Activated CD8-positive, alpha-beta memory T cell treated with anti-CD3 and anti-CD28 coated beads, Interleukin-2, amount 50 U/mL, for 1 hour (primary cell): Measurements from ENCODE around the gene ZNF182.
"Not testable (repeated sequence)": the region's sequence is repeated elsewhere in the genome, so short reads cannot be mapped to it uniquely, and the experiment has no call there.

Source experiments
- DNase-seq: peaks from one replicate; pipeline ENCODE4 v3.0.0-alpha.2; 2020; ENCODE audit errors: extremely low read depth

Gene ZNF182

DNA sequence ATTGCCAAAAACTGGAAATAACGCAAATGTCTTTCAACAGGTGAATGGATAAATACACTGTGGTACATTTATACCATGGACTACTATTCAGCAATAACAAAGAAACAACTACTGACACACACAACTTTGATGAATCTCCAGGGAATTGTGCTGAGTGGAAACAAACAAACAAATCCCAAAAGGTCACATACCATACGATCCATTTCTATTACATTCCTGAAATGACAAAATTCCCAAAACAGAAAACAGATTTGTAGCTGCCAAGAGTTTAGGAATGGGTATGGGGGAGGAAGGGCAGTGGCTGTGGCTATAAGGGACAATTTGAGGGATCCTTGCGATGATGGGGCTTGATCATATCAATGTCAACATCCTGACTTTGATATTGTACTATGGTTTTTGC, 2.5 kb downstream of the ZNF182 start:
- DNase-seq, result no peak

DNA sequence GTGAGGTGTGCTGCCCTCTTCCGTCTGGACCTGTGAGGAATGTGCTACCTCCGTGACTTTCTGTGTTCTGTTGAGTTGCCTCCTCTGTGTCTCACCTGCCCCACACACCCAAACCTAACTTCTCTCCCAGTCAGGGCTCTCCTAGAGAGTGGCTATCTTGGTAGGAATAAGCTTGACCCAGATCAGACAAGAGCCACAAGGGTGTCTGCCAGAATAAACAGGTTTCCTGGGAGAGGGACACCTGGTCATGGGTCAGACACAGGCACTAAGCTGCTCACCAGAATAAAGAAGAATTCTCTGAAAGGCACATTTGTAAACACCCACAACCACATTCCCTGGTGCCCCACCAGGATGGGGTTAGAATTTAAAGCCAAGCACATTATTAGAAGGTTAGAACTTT, 11.1 kb downstream of the ZNF182 start:
- DNase-seq, result no peak

DNA sequence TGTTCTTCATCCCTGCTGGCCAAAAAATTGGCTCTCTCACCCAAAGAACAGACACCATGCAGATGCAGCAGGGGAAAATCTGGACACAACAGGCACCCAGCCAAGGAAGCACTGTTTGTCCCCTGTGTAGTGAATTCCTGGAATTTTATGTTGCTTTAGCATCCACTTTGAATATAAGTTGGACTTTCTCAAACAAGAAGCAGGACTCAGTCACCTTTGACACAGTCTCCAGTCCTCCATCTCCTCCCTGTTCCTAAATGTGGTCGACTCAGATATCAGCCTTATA, 11.8 kb downstream of the ZNF182 start:
- DNase-seq, result no peak

DNA sequence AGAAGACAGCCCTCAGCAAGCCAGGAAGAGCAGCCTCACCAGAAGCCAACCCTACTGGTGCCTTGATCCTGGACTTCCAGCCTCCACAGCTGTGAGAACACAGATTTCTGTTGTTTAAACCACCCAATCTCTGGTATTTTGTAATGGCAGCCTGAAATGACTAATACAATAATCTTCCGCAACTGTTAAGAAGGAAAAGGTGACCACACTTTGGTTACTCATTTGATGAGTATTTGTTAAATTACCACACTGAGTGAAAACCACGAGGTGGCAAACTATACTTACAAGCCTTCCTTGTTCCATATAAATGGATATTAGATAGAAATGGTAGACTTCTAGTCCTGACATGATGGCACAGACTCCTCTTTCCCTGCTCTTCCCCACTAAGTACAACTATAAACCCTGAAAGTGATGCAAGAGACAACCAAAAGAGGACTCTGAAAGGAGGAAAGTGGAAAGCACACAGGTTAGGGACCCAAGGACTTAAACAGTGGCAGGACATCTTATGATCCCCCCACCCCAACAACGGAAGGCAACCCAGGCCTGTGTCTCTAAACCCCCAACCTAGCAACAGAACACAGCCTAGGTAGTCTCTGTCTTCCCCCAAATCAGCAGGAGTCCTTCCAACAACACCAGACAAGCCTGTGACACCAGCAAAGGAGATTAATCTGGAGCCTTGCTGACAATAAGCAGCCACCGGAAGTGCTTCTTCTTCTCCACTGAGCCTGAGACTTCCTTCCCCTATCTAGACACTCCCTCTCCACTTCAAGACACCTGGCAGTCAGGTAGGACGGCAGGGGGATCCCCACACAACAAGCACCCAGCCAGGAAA, 12.3 kb downstream of the ZNF182 start:
- DNase-seq, result no peak

DNA sequence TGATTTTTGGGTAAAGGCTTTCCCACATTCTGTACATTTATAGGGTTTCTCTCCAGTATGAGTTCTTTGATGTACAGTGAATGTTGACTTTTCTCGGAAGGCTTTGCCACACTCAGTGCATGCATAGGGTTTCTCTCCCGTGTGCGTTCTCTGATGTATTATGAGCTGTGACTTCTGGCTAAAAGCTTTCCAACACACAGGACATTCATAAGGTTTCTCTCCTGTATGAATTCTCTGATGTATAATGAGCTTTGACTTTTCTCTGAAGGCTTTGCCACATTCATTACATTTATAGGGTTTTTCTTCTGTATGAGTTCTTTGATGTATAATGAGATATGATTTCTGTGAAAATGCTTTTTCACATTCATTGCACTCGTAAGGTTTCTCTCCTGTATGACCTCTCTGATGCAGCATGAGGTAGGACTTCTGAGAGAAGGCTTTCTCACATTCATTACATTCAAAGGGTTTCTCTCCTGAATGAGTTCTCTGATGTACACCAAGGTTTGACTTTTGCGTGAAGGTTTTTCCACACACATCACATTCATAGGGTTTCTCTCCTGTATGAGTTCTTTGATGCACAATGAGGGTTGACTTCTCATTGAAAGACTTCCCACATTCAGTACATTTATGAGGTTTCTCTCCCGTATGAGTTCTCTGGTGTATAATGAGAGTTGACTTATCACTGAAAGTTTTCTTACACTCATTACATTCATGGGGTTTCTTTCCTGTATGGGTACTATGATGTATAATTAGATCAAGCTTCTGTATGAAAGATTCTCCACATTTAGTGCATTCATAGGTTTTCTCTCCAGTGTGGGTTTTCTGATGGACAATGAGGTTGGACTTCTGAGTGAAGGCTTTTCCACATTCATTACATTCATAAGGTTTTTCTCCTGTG, 27.3 kb downstream of the ZNF182 start:
- DNase-seq, result no peak

DNA sequence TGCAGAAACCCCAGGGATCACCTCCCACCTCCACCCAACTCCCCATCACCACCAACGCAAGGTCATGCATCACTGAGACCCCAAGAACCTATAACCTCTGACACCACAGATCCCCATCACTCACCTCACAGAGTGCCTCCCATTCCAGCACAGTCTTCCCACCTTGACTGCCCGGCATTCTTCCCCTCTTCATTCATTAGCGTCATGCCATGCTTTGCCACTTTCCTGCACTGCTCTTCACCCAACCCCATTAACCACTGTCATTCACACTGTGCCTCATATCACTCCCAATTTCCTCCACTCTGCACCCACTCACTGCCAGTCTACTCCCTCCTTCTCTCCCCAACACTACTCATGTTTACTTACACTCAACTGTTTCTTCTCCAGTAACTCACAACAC, 30.6 kb downstream of the ZNF182 start:
- DNase-seq, result no peak

DNA sequence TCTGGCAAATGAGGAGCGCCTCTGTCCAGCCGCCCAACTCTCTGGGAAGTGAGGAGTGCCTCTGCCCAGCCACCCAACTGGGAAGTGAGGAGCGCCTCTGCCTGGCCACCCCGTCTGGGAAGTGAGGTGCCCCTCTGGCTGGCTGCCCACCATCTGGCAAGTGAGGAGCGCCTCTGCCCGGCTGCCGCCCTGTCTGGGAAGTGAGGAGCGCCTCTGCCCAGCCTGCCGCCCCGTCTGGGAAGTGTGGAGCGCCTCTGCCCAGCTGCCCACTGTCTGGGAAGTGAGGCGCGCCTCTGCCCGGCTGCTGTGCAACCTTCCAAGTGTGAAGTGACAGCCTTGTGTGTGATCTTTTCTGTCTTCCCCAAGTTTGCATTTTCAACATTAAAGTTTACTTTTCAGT, 38.3 kb downstream of the ZNF182 start:
- not testable (repeated sequence) for DNase-seq

DNA sequence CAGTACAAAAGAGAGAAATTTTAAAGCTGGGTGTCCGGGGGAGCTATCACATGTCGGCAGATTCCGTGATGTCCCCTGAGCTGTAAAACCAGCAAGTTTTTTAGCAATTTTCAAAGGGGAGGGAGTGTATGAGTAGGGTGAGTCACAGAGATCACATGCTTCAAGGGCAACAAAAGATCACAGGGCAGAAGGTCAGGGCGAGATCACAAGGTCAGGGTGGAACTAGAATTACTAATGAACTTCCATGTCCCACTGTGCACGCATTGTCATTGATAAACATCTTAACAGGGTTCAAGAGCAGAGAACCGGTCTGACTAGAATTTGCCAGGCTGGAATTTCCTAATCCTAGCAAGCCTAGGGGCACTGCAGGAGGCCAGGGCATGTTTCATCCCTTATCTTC, 42.0 kb downstream of the ZNF182 start:
- not testable (repeated sequence) for DNase-seq

DNA sequence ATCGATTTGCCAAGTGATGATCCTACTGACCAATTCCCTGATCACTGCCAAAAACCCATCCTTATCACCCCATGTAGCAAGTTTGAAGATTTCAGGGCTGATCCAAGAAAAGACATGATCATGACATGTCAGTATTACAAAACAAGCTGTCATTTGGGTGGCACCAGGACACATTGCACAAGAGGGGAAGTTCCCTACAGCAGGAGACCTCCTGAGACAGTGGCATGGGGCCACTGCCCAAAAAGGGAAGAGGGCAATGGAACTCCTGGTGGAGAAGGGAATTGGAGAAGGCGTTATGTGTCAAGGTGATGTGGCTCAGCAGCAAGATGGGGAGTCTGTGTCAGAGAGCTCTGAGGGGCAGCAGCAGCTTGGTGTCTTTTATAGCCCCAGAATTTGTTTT, 43.4 kb downstream of the ZNF182 start:
- DNase-seq, result no peak

DNA sequence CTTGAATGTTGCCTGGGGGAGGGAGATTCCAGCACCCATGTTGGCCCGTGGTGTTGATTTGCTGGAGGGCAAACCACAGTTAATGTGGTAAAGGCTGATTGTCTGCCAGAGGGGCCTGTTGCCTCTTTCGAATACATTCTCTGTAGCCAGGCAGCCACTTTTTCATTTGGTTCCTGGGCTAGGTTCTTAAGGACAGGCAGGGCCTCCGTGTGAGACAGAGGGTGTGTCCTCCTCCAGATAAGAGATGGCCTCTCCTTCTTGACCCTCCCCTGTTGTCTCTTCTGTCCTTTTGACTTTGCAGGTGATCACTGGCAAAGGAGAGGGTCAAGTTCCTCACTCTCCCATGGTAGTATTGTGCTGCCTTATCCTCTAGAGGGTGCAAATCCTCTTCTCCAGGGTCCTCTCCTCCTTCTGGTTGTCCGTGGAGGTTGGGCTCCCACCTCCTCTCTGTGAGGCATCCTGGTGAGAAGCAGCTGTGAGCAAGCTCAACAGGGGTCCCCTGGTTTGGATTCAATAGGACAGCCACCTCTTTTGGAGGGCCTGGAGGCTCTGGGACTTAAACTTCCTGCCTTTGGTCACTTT, 44.9 kb downstream of the ZNF182 start:
- DNase-seq, result no peak

DNA sequence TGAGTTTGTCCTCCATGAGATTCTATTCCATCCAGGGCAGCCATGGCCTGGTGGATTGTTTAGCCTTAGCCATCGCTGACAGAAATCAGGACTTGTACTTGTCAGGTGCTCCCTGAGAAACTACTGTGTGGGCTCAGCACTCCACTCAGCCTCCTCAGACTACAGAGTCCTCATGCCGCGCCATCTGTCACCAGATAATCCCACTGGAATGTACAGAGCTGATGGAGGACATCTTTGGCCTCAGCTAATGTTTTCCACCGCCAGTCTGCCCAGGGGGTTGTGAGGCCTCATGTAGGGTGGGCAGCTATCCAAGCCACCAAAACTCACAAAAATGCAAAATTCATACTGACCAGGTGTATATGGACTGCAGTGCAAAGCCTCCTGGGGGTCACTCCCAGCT, 45.6 kb downstream of the ZNF182 start:
- DNase-seq, result not testable (repeated sequence)

DNA sequence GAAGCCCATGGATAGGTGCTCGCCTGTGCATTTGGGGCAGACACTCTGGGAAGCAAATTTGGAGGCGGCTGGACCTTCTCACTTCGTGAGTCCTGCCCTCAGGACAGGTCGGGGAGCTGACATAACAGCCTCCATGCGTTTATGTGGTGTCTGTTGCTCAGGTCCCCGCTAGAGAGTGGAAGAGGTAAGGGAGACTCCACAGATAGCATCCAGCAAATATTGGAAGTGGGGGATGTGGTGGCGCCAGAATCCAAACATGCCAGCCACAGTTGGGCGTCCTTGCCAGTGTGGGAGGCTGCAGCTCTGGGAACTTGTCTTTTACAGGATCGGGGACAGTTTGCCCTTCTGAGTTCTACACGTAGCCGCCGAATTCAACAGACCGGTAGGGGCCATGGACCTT, 47.8 kb downstream of the ZNF182 start:
- no peak for DNase-seq

DNA sequence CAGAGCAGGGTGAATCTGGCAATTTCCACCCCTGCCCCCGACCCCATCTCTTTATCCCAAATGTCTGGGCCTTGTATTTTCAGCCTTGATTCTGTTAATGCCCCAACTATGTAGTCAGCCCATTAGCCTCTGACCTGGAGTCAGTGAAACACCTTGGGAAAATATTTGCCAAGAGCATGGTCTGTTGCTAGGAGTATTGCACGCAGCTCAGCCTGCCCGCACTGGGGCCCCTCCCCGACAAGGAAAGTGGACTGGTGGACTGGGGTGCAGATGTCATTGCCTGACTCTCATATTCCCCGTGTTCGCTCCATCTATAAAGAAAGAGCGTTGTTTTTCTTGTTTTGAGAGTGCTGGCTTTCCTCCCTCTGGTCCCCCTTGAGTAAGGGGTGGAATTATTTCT, 48.5 kb downstream of the ZNF182 start:
- not testable (repeated sequence) for DNase-seq

DNA sequence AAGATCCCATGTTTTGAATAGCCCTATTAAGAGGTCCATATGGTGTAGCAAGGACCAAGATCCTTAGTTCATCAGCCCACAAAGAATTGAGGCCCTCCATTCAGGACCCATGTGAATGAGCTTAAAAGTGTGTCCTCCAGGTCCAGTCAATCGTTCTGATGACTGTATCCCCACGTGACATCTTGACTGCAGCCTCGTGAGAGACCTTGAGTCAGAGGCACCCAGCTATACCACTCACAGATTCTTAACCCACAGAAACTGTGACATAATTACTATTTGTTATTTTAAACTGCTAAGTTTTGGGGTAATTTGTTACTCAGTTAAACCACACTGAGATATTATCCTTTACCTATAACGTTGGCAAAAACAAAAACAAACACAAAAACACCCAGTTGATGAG, 62.4 kb downstream of the ZNF182 start:
- no peak for DNase-seq

DNA sequence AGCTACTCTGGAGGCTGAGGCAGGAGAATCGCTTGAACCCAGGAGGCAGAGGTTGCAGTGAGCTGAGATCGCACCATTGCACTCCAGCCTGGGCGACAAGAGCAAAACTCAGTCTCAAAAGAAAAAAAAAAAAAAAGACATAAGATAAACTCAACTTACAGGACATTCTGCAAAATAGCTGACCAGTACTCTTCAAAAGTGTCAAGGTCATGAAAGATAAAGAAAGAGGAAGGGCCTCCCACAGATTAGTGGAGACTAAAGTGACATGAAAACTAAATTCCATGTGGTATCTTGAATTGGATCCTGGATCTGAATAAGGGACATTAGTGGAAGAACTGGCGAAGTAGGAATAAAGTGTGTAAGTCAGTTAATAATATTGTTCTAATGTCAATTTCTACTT, 63.3 kb downstream of the ZNF182 start:
- no peak for DNase-seq

DNA sequence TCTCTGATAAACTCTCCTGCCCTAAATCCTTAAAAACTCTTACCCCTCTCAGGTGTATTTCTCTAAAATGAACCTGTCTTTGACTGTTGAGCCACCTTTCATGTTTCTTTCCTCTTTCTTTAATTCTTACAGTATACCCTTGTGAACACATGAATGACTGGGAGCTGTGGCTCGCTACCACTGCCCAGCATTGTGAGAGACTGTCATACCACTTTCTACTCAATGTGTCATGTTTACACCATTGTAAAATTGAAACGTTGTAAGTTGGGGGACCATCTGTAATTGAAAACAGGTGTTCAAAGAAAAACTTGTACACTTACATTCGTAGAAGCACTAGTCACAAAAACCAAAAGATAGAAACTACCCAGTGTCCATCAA, 66.9 kb downstream of the ZNF182 start:
- DNase-seq, result no peak

DNA sequence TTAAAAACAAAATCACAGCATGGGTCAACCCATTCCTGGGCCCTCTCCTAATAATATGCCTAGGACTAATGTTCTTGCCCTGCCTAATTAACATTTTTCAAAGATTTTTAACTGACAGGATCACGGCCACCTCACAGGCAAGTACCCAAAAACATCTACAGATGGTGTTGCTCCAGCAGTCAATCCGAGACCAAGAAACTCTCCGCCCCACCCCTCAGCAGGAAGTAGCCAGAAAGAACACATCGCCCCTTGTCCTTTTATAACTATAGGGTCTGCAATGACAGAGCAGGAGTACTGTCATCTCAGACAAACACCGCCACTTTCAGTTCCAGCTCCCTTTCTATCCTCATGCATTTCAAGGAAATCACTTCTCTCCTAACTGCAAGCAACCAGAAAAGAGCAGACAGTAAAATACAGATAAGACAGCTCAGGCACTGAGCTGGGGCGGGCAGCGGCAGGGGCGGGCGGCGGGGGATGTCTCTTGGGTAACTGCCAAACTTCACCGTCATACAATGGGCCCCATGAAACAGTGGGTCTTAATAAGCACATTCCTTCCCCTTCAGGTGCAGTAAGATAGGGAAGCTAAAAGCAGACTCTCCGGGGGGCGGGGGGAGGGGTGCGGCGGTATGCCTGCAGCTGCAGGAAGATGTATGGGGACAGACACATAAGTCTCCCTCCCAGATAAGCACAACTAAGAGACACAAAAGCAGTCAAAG, 67.4 kb downstream of the ZNF182 start:
- no peak for DNase-seq

DNA sequence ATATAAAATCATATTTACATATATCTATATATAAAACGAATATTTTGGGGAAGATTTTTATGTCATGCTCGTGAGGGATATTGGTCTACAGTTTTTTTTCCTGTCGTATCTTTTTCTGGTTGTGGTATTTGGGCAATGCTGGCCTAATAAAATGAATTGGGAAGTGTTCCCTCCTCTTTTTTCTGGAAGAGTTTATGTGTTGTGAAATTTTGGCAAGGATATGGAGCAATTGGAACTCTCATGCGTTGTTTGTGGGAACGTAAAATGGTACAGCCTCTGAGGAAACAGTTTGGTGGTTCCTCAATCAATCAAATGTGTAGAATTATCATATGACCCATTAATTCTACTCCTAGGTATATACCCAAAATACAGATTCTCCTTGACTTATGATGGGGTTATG, 69.8 kb downstream of the ZNF182 start:
- DNase-seq, result no peak

DNA sequence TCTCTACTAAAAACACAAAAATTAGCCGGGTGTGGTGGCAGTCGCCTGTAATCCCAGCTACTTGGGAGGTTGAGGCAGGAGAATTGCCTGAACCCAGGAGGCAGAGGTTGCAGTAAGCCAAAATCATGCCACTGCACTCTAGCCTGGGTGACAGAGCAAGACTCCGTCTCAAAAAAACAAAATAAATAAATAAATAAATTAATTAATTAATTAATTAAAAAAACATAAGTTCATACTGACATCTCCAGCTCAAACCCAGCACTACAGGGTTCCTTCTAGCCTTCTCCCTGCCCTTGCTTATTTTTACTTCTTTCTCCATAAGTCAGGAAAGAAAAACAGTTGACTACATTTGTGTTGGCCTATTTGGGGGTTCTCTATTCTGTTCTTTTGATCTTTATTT, 71.8 kb downstream of the ZNF182 start:
- not testable (repeated sequence) for DNase-seq

DNA sequence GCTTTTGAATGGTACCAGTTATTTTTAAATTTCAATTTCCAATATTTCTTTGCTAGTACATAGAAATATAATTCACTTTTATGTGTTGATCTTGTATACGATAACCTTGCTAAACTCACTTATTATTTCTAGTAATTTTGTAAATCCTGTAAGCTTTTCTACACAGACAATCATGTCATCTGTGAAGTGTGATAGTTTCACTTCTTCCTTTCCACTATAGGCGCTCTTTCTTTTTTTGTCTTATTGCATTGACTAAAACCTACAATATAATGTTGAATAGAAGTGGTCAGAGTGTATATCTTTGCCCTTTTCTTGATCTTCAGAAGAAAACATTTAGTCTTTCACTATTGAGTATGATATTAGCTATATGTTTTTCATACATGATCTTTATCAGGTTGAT, 76.6 kb downstream of the ZNF182 start:
- no peak for DNase-seq
